Urinary bladder (tissue), 4 donors: ENCODE measurements around the gene UBE4B. TPM values are rescaled to one million over a fixed set of nuclear protein-coding genes. Genes with fewer than 3 reads are reported as not detected.
"Not testable (repeated sequence)": the region's sequence is repeated elsewhere in the genome, so short reads cannot be mapped to it uniquely, and the experiment has no call there.

Experiments used
- DNase-seq: peaks from one replicate; pipeline ENCODE4 v3.0.0-alpha.2; 2015; ENCODE audit errors: extremely low spot score
- H3K27ac ChIP-seq: one replicate; pipeline ENCODE4 v1.5.1; 2013; ENCODE audit warnings: low read depth, mild to moderate bottlenecking, moderate library complexity
- H3K36me3 ChIP-seq: one replicate; pipeline ENCODE4 v1.6.1; 2013; ENCODE audit warnings: mild to moderate bottlenecking, moderate library complexity; ENCODE audit not compliant: insufficient read depth
- H3K4me1 ChIP-seq: one replicate; pipeline ENCODE4 v1.6.1; 2013; ENCODE audit warnings: mild to moderate bottlenecking, moderate library complexity; ENCODE audit not compliant: insufficient read depth
- H3K4me3 ChIP-seq: one replicate; pipeline ENCODE4 v1.5.1; 2013; ENCODE audit warnings: low read depth, low read length
- WGBS: extraction: QIAGEN DNeasy Blood & Tissue Kit; methylation state at CpG from one replicate; pipeline ENCODE4 v1.1.7; 2013; 5-methylcytosine and 5-hydroxymethylcytosine counted together
- polyA plus RNA-seq: library from polyadenylated mRNA; stranded (reverse); fragments of 200-250 nt; gene quantifications from one replicate; pipeline ENCODE4 v1.2.3, GENCODE V29; 2013
- total RNA-seq: library from RNA; depleted of rRNA; stranded (reverse); fragments of >200 nt; gene quantifications from one replicate; pipeline ENCODE4 v1.2.3, GENCODE V29; 2014
- donor health status: healthy with polysubstance abuse.
- donor health status: healthy.

Gene UBE4B
- total and polyA plus RNA-seq, 2 donors, result 27.4 to 37.1 TPM

DNA sequence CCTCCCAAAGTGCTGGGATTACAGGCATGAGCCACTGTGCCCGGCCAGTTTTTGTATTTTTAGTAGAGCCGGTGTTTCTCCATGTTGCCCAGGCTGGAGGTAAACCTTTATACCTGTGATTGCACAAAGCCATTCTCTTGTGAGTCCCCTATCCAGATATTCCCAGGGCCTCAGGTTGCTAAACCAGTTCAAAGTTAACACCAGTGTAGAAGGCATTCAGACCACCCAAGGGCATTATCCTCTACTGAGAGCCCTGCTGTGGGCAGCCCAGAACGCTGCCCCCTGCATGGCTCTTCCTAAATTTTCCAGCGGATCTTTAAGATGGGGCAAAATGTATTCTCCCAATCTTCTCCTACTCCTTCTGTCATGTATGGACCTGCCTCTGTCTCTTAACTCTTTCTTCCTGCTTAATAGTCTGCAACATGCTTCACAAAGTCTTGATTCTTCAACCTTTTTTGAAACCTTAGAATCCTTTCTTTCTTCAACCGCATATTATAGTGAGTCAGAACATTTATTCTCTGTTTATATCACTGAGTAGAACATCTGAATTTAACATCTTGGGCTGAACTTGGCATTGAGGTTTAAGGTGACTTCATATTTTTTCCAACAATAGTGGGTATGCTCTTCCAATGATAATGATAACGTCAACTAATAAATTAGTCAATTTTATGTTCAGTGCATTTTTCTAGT lies 36.0 kb downstream of the UBE4B start:
- Histone ChIP-seq H3K4me1 (peaks cover 5% of the 10 kb centered on the region), H3K36me3 (no peaks in the 10 kb centered on the region), H3K27ac (no peak overlapping the region), H3K4me3 (no peak overlapping the region)
- no peak for DNase-seq
- WGBS, result 74% methylated on average over 6 of the region's 6 CpGs

DNA sequence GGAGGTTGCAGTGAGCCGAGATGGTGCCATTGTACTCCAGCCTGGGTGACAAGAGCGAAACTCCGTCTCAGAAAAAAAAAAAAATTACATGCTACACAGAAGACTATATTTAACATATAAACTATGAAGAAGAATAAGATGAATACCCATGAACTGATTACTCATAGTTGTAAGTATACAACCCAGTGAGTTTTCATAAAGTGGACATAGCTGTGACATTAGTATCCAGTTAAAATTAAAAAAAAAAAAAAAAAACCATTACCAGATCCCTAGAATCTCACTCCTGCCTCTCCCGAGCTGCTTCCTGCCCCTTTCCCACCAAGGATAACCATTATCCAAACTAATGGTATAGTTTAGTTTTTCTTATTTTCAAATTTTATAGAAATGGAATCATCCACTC lies 37.4 kb downstream of the UBE4B start:
- Histone ChIP-seq H3K27ac (no peak overlapping the region), H3K4me1 (peaks cover 3% of the 10 kb centered on the region), H3K36me3 (no peaks in the 10 kb centered on the region), H3K4me3 (no peak overlapping the region)
- WGBS, result 98% methylated on average over 4 of the region's 4 CpGs
- no peak for DNase-seq

DNA sequence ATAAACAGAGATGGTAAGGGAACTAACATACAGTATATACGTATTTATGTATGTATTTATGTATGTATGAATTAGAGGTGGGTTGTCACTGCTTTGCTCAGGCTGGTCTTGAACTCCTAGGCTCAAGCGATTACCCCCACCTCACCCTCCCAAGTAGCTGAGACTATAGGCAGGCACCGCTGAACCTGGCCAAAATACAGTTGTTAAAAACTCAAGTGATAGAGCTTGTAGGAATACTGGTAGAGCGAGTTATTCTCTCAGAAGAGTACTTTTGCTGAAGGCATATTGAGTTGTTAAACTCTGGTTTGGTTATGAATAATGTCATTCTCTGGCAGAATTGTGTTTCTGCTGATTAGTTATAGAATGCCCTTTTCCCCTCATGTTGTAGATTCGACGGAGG lies 38.9 kb downstream of the UBE4B start:
- no peak overlapping the region for H3K4me3 ChIP-seq
- DNase-seq, result no peak
- WGBS, result 76% methylated on average over 6 of the region's 6 CpGs
- peaks cover 6% of the 10 kb centered on the region for H3K4me1 ChIP-seq
- H3K27ac ChIP-seq, result no peak overlapping the region
- no peaks in the 10 kb centered on the region for H3K36me3 ChIP-seq

DNA sequence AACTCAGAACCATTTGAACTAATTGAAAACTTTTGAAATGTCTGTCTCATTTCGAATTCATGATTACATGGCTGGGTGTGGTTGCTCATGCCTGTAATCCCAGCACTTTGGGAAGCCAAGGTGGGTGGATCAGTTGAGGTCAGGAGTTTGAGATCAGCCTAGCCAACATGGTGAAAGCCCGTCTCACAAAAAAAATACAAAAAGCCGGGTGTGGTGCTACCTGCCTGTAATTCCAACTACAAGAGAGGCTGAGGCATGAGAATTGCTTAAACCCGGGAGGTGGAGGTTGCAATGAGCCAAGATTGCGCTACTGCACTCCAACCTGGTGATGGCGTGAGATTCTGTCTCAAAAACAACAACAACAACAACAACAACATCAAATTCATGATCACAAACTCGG lies 40.6 kb downstream of the UBE4B start:
- not testable (repeated sequence) for H3K4me3 ChIP-seq, H3K4me1 ChIP-seq, DNase-seq, H3K36me3 ChIP-seq, H3K27ac ChIP-seq
- 90% methylated on average over 7 of the region's 7 CpGs for WGBS

GRCh38 chr1:10074059-10074851 lies 41.5 kb downstream of the UBE4B start:
- WGBS, result 53% methylated on average over 5 of the region's 5 CpGs
- DNase-seq, result no peak
- Histone ChIP-seq H3K27ac (peak overlapping the region; percentile 24), H3K4me3 (no peak overlapping the region), H3K36me3 (no peaks in the 10 kb centered on the region), H3K4me1 (peaks cover 2% of the 10 kb centered on the region)

- 55% methylated on average over 5 of the region's 5 CpGs for WGBS
- Histone ChIP-seq H3K27ac (peak overlapping the region; percentile 24), H3K36me3 (no peaks in the 10 kb centered on the region), H3K4me1 (peaks cover 2% of the 10 kb centered on the region), H3K4me3 (no peak overlapping the region)
- DNase-seq, result no peak
Measured at GRCh38 chr1:10074852-10075730, 42.3 kb downstream of the UBE4B start.

DNA sequence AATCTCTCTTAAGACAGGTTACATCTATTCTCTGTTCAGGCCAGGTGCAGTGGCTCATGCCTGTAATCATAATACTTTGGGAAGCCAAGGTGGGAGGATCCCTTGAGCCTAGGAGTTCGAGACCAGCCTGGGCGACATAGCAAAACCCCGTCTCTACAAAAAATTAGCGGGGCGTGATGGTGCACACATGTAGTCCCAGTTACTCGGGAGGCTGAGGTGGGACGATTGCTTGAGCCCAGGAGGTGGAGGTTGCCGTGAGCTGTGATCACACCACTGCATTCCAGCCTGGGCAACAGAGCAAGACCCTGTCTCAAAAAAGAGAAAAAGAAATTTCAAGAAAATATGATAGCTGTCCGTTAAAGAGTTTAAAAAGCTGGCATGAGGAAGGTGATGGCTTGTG lies 43.0 kb downstream of the UBE4B start:
- no peak for DNase-seq
- H3K27ac ChIP-seq, result no peak overlapping the region
- WGBS, result 92% methylated on average over 9 of the region's 9 CpGs
- peaks cover 2% of the 10 kb centered on the region for H3K4me1 ChIP-seq
- no peaks in the 10 kb centered on the region for H3K36me3 ChIP-seq
- no peak overlapping the region for H3K4me3 ChIP-seq

DNA sequence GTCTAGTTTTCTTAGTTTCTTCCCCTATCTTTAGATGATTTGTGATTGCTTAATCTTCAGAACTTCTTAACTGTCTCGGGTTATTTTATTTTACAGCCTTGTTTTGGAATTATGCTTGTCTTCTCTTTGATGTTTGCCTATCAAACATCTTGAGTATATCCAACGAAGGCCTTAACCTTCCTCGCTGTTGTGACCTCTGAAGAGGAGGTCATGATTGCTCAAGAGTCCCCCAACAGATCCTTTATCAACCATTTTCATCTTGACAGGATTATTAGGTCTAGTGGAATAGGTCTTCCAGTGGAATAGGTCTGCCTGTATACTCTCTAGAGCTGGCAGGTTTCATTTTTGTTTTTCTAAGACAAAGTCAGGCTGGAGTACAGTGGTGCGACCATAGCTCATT lies 45.7 kb downstream of the UBE4B start:
- peaks cover 2% of the 10 kb centered on the region for H3K4me1 ChIP-seq
- no peaks in the 10 kb centered on the region for H3K36me3 ChIP-seq
- no peak for DNase-seq
- H3K4me3 ChIP-seq, result no peak overlapping the region
- 53% methylated on average over 4 of the region's 4 CpGs for WGBS
- no peak overlapping the region for H3K27ac ChIP-seq

DNA sequence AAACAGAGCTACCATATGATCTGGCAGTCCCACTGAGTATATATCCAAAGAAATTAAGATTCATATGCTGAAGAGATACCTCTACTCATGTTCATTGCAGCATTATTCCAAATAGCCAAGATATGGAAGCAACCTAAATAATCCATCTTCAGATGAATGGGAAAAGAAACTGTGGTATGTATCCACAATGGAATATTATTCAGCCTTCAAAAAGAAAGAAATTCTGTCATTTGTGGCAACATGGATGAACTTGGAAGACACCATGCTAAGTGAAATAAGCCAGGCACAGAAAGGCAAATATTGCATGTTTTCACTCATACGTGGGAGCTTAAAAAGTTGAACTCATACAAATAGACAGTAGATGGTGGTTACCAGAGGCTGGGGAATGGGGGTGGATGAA lies 47.8 kb downstream of the UBE4B start:
- H3K4me1 ChIP-seq, result no peaks in the 10 kb centered on the region
- no peak for DNase-seq
- H3K36me3 ChIP-seq, result no peaks in the 10 kb centered on the region
- no peak overlapping the region for H3K4me3 ChIP-seq
- 93% methylated on average over 1 of the region's 1 CpG for WGBS
- no peak overlapping the region for H3K27ac ChIP-seq

- no peak for DNase-seq
- Histone ChIP-seq H3K36me3 (no peaks in the 10 kb centered on the region), H3K27ac (no peak overlapping the region), H3K4me1 (no peaks in the 10 kb centered on the region), H3K4me3 (no peak overlapping the region)
- WGBS, result 78% methylated on average over 3 of the region's 3 CpGs
Measured at GRCh38 chr1:10082785-10083479, 50.2 kb downstream of the UBE4B start.

DNA sequence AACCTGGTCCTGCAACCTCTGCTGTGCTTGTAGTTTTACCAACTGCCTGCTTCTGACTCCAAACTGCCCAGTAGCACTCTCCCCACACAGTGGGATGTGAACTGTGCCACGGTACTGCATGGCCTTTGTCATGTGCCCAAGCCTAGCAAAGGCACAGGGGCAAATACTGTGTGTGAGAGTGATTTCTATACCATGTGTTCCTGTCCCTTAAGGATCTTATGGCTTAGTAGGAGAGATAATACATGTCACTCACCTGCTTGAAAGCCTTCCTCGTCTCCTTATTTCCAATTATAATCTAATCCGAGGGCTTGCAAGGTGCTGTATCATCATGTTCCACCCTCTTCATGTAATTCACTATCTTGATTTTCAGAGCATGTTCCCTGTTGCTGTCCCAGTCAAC lies 51.3 kb downstream of the UBE4B start:
- H3K4me1 ChIP-seq, result no peaks in the 10 kb centered on the region

GRCh38 chr1:10085076-10085475 lies 52.3 kb downstream of the UBE4B start:
- DNase-seq, result no peak
- WGBS, result 79% methylated on average over 5 of the region's 5 CpGs
- Histone ChIP-seq H3K4me1 (no peaks in the 10 kb centered on the region), H3K36me3 (no peaks in the 10 kb centered on the region), H3K27ac (no peak overlapping the region), H3K4me3 (no peak overlapping the region)

More for the DNA sequence above, 51.3 kb downstream of the UBE4B start:
- no peak for DNase-seq
- H3K27ac ChIP-seq, result no peak overlapping the region
- H3K36me3 ChIP-seq, result no peaks in the 10 kb centered on the region
- H3K4me3 ChIP-seq, result no peak overlapping the region
- 84% methylated on average over 3 of the region's 3 CpGs for WGBS

- Histone ChIP-seq H3K27ac (no peak overlapping the region), H3K4me3 (no peak overlapping the region), H3K36me3 (peaks cover 4% of the 10 kb centered on the region), H3K4me1 (no peaks in the 10 kb centered on the region)
- DNase-seq, result no peak
Measured at GRCh38 chr1:10087210-10087609, 54.5 kb downstream of the UBE4B start.
